Immature natural killer cell (primary cell): ENCODE data around the gene PGLYRP1. TPM values are rescaled to one million over a fixed set of nuclear protein-coding genes. Genes with fewer than 3 reads are reported as not detected.

Source experiments
- polyA plus RNA-seq, 3 donors: library from polyadenylated mRNA; unstranded; fragments of 300-500 nt; fragmentation: Illumina TruSeq; gene quantifications; one replicate each; pipeline ENCODE4 v1.2.3, GENCODE V29; 2021

PGLYRP1 gene
- polyA plus RNA-seq, 3 donors from 2014 or later: not detected

Other genes with a start within 250 kb of the PGLYRP1 start
- gene DMPK, start 240.6 kb downstream of the PGLYRP1 start, polyA plus RNA-seq: 1 to 10 TPM in 2 of 3 donors, under 1 TPM in 1; 0.34 to 2.7 (median 1.2) TPM
- gene DMWD, start 230.2 kb downstream of the PGLYRP1 start, polyA plus RNA-seq: 10 to 100 TPM; 20.2 to 43.9 (median 20.7) TPM
- not detected for gene RSPH6A, start 207.7 kb downstream of the PGLYRP1 start, polyA plus RNA-seq
- gene SYMPK, start 159.9 kb downstream of the PGLYRP1 start, polyA plus RNA-seq: 10 to 100 TPM in 1 of 3 donors, 1 to 10 TPM in 2; 2.1 to 14.6 (median 5.6) TPM
- not detected for gene FOXA3, start 158.7 kb downstream of the PGLYRP1 start, polyA plus RNA-seq
- 1 to 10 TPM; 3.4 to 9.4 (median 7.0) TPM for gene IRF2BP1, start 136.9 kb downstream of the PGLYRP1 start, polyA plus RNA-seq
- under 1 TPM; 0.12 to 0.45 (median 0.13) TPM for gene MYPOP, start 120.4 kb downstream of the PGLYRP1 start, polyA plus RNA-seq
- not detected for gene NANOS2, start 108.3 kb downstream of the PGLYRP1 start, polyA plus RNA-seq
- gene NOVA2, start 49.2 kb downstream of the PGLYRP1 start, polyA plus RNA-seq: not detected
- gene CCDC61, start 27.6 kb downstream of the PGLYRP1 start, polyA plus RNA-seq: 1 to 10 TPM; 5.7 to 9.8 (median 6.1) TPM
- not detected for gene IGFL4, start 17.9 kb upstream of the PGLYRP1 start, polyA plus RNA-seq
- gene IGFL3, start 101.6 kb upstream of the PGLYRP1 start, polyA plus RNA-seq: not detected
- not detected for gene IGFL2, start 125.2 kb upstream of the PGLYRP1 start, polyA plus RNA-seq
- gene IGFL1, start 206.7 kb upstream of the PGLYRP1 start, polyA plus RNA-seq: not detected